NCI-H345 treated with DMSO at 0.1 percent for 48 hours (cell line): Measurements from ENCODE around the gene PTK7.
"Not testable (repeated sequence)": the region's sequence is repeated elsewhere in the genome, so short reads cannot be mapped to it uniquely, and the experiment has no call there.

Source experiments
- DNase-seq: peaks from one replicate; lab custom pipeline; 2025; ENCODE audit not compliant: unreplicated experiment; lab: John Stamatoyannopoulos, UW

PTK7 gene

DNA sequence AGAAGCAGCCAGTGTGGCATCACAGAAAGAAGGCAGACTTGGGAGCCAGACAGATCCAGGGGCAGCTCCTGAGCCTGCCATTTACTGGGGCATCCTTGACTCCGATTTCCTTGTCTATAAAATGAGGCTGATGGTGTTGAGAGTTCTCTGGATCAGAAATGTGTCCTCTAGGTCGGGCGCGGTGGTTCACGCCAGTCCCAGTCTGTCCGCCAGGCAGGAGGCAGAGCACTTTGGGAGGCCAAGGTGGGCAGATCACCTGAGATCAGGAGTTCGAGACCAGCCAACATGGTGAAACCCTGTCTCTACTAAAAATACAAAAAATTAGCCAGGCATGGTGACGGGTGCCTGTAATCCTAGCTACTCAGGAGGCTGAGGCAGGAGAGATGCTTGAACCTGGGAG, 41.4 kb downstream of the PTK7 start:
- not testable (repeated sequence) for DNase-seq

- DNase-seq = no peak
Measured at GRCh38 chr6:43119482-43119881, 43.4 kb downstream of the PTK7 start.

- no peak for DNase-seq
Measured at GRCh38 chr6:43120101-43120763, 44.1 kb downstream of the PTK7 start.

- DNase-seq = no peak
Measured at GRCh38 chr6:43120944-43121913, 45.1 kb downstream of the PTK7 start.

DNA sequence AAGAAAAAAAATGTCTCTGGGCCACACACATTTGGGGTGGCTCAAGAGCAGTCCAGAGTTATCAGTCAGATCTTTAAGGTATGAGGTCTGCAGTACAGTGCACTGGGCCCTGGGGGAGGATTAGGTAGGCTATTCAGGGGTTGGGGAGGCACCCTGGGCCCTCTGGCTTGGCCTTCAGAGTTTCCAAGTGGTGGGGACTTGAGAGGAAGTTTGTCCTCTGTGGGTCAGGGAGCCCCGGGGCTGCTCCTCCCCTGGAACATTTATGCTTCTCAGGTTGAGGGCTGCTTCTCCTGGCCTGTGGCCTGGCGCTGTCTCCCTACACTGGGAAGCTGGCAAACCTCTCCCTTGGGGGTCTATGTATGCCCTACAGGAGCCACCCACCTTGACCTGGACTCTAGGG, 46.0 kb downstream of the PTK7 start:
- no peak for DNase-seq

- no peak for DNase-seq
Measured at GRCh38 chr6:43123461-43124314, 47.6 kb downstream of the PTK7 start.

DNA sequence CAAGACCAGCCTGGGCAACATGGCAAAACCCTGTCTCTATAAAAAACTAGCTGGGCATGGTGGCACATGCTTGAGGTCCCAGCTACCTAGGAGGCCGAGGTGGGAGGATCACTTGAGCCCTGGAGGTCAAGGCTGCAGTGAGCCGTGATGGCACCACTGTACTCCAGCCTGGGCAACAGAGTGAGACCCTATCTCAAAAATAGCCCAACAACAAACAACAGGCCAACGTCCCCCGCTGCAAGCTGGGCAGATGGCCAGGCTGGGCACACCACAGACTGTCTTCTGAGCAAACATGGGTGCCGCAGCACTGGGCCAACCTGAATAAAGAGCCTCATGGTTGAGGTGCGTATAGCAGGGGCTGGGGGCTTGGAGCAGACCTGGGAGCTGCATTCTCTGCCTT, 48.4 kb downstream of the PTK7 start:
- DNase-seq = no peak

- DNase-seq = no peak
Measured at GRCh38 chr6:43125119-43125518, 49.0 kb downstream of the PTK7 start.

GRCh38 chr6:43125555-43125954, 49.4 kb downstream of the PTK7 start:
- no peak for DNase-seq

GRCh38 chr6:43127180-43127579, 51.1 kb downstream of the PTK7 start:
- DNase-seq = no peak

DNA sequence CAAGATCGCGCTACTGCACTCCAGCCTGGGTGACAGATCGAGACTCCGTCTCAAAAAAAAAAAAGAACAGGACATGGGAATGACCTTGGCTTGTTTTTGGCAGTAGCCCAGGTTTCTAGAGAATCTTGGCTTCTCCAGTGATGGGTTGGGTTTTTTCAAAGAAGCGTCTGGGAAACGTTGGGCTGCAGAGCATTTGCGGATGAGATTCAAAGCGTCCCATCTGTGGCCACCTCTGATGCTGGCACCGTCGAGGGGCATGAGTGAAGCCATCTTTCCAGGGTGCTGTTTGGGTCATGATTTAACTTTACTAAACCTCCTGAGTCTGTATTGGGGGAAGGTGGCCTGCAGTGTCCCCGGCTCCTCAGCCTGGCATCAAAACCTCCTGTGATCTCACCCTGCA, 51.8 kb downstream of the PTK7 start:
- no peak for DNase-seq

DNA sequence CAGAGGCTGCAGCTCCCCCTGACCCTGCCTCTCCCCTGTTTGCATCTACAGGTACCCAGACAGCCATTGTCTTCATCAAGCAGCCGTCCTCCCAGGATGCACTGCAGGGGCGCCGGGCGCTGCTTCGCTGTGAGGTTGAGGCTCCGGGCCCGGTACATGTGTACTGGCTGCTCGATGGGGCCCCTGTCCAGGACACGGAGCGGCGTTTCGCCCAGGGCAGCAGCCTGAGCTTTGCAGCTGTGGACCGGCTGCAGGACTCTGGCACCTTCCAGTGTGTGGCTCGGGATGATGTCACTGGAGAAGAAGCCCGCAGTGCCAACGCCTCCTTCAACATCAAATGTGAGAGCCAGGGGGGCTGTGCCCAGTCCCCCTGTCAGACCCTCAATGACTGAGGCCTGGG, 52.8 kb downstream of the PTK7 start:
- no peak for DNase-seq

DNA sequence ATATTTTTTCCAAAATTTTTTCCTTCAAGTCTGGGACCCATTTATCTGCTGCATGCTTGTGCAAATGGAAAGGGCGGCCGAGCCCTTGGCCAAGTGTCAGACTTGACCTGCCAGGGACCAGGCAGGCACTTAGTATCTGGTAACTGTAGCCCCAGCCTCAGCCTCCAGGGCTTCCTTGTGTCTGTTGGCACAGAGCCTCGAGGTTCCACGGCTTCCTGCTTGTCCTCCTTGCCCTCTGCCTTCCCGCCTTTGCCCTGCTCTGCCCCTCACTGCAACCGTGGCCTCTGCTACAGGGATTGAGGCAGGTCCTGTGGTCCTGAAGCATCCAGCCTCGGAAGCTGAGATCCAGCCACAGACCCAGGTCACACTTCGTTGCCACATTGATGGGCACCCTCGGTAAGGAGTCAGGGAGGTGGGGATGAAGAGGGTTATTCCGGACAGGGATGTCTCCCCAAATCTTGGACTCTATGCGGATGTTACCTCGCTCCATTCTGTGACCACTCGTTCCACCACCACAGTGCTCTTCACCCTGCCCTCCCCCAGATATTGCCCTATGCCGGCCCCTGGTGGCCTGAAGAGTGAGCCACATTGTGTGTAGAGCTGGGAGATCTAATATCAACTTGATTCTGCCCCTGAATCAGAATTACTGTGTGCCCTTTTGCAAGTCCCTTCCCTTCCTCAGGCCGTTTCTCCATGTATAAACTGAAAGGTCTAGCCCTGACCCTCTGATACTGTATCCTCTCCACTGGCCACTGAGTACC, 53.5 kb downstream of the PTK7 start:
- no peak for DNase-seq

- no peak for DNase-seq
Measured at GRCh38 chr6:43130429-43130828, 54.3 kb downstream of the PTK7 start.

- not testable (repeated sequence) for DNase-seq
Measured at GRCh38 chr6:43131379-43131778, 55.3 kb downstream of the PTK7 start.

GRCh38 chr6:43138267-43138666, 62.2 kb downstream of the PTK7 start:
- no peak for DNase-seq

GRCh38 chr6:43139973-43140372, 63.9 kb downstream of the PTK7 start:
- DNase-seq = not testable (repeated sequence)

DNA sequence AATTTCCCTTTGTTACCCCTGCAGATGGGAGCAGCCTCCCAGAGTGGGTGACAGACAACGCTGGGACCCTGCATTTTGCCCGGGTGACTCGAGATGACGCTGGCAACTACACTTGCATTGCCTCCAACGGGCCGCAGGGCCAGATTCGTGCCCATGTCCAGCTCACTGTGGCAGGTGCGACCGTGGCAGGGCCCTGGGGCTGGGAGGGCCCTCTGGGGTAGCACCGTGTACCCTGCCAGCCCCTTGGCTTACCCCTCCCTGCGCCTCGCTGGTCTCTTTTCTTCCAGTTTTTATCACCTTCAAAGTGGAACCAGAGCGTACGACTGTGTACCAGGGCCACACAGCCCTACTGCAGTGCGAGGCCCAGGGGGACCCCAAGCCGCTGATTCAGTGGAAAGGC, 65.5 kb downstream of the PTK7 start:
- DNase-seq = no peak

DNA sequence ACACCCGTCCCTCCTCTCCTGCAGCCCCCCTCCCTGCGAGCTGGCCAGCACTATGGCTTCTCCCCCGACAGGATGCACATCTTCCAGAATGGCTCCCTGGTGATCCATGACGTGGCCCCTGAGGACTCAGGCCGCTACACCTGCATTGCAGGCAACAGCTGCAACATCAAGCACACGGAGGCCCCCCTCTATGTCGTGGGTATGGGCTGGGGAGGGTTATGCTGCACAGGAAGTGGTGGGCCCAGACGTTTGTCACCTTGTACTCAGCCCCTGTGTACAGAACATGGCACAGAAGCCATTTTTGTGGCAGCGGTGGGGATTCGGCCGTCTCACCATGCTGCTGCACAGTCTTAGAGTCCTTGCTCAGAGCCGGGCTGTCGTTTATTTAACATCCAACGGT, 66.0 kb downstream of the PTK7 start:
- DNase-seq = no peak

DNA sequence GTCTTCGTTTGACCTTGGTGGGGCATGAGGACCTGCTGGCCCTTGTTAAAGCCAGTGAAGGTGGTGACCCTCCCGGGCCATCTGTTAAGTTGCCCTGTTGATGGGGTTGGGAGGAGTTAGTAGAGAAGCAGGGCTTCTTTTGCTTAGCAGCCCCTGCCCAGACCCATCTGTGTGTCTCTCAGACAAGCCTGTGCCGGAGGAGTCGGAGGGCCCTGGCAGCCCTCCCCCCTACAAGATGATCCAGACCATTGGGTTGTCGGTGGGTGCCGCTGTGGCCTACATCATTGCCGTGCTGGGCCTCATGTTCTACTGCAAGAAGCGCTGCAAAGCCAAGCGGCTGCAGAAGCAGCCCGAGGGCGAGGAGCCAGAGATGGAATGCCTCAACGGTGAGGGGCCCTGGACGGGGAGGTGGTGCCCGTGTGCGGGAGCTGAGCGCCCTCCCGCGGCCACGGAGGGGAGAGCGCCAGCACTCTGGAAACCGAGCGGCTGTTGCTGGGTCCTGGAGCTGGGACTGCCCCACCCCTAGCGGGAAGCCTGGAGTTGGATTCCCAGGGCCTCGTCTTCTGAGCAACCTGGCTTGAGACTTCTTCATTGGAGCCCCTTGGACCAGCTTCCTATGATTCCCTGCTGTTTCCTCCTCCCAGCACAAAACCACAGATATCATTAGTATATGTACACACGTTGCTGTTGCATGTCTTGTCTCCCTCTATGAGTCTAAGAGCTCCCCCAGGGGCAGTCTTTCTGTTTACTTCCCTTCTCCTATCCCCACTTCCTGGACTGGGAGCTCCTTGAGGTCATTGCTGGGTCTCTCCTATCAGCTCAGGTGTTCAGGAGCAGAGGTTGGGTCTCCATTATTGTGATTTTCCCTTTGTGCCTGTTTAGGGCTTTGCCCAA, 67.4 kb downstream of the PTK7 start:
- peak; percentile 55 for DNase-seq
